8988T (cell line): ENCODE measurements around the gene ADCY5.

Source experiments
- DNase-seq: peaks from one replicate; pipeline ENCODE4 v3.0.0; 2011

The ADCY5 gene

GRCh38 chr3:123457841-123458240, 9.0 kb upstream of the ADCY5 start:
- no peak for DNase-seq

- DNase-seq, result no peak
Measured at GRCh38 chr3:123453675-123454074, 4.8 kb upstream of the ADCY5 start.

- DNase-seq, result no peak
Measured at GRCh38 chr3:123451186-123451585, 2.3 kb upstream of the ADCY5 start.

- DNase-seq, result no peak
Measured at GRCh38 chr3:123449997-123450604, 1.2 kb upstream of the ADCY5 start.

- DNase-seq, result peak; percentile 75
Measured at GRCh38 chr3:123449102-123449996, 459 bp upstream of the ADCY5 start.

- DNase-seq, result peak; percentile 82
Measured at GRCh38 chr3:123447749-123448517, 957 bp downstream of the ADCY5 start.

- no peak for DNase-seq
Measured at GRCh38 chr3:123447416-123447748, 1.5 kb downstream of the ADCY5 start.

- no peak for DNase-seq
Measured at GRCh38 chr3:123446610-123447109, 2.2 kb downstream of the ADCY5 start.

- DNase-seq, result no peak
Measured at GRCh38 chr3:123446210-123446609, 2.7 kb downstream of the ADCY5 start.

- no peak for DNase-seq
Measured at GRCh38 chr3:123445702-123446101, 3.2 kb downstream of the ADCY5 start.

- no peak for DNase-seq
Measured at GRCh38 chr3:123444744-123445143, 4.1 kb downstream of the ADCY5 start.

GRCh38 chr3:123444023-123444422, 4.9 kb downstream of the ADCY5 start:
- DNase-seq, result no peak

GRCh38 chr3:123442908-123443307, 6.0 kb downstream of the ADCY5 start:
- DNase-seq, result no peak

GRCh38 chr3:123442125-123442524, 6.8 kb downstream of the ADCY5 start:
- DNase-seq, result no peak

- DNase-seq, result no peak
Measured at GRCh38 chr3:123439806-123440580, 8.9 kb downstream of the ADCY5 start.

GRCh38 chr3:123432832-123433523, 15.9 kb downstream of the ADCY5 start:
- DNase-seq, result no peak

GRCh38 chr3:123431658-123432324, 17.1 kb downstream of the ADCY5 start:
- DNase-seq, result no peak

GRCh38 chr3:123431007-123431657, 17.8 kb downstream of the ADCY5 start:
- no peak for DNase-seq

- DNase-seq, result no peak
Measured at GRCh38 chr3:123430266-123430665, 18.6 kb downstream of the ADCY5 start.

GRCh38 chr3:123429362-123430125, 19.3 kb downstream of the ADCY5 start:
- DNase-seq, result no peak
